Transverse colon (tissue), 3 donors: ENCODE measurements around the gene SDCCAG8.

Experiments
- POLR2A ChIP-seq: fragments of 450-650 bp; IDR thresholded peaks from one replicate; pipeline ENCODE4 v1.6.1; 2016; ENCODE audit warnings: antibody characterized with exemption, mild to moderate bottlenecking, moderate library complexity
- TF ChIP-seq, protein P1 (sequence below), 5 experiments: fragments of 200-600 bp in 3 of 5; fragments of 450-650 bp in 2 of 5; sonication (generic) in 3 of 5; IDR thresholded peaks; 1 replicate in 2 of 5; 2 replicates in 3 of 5; pipeline ENCODE4 v1.5.1; 2016 to 2017; ENCODE audit warnings: antibody characterized with exemption in 5 of 5, inconsistent platforms in 3 of 5, mild to moderate bottlenecking in 2 of 5, moderate library complexity in 1 of 5

DNA sequence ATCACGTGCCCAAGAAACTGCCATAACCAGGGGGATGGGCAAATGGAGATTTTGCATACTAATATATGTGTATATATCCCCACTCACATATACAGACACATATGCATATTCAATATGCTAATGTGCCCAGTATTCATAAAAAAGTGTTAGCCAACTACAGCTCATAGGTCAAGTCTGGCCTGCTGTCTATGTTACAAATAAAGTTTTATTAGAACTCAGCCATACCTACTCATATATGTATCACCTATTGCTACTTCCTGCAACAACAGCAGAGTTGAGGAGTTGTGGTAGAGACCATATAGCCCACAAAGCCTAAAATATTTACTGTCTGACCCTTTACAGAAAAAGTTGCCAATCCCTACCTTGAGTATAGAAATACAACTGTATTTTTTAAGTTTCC is 93.3 kb downstream of the SDCCAG8 start:
- no peak for TF ChIP-seq POLR2A
- TF ChIP-seq, protein P1, sequence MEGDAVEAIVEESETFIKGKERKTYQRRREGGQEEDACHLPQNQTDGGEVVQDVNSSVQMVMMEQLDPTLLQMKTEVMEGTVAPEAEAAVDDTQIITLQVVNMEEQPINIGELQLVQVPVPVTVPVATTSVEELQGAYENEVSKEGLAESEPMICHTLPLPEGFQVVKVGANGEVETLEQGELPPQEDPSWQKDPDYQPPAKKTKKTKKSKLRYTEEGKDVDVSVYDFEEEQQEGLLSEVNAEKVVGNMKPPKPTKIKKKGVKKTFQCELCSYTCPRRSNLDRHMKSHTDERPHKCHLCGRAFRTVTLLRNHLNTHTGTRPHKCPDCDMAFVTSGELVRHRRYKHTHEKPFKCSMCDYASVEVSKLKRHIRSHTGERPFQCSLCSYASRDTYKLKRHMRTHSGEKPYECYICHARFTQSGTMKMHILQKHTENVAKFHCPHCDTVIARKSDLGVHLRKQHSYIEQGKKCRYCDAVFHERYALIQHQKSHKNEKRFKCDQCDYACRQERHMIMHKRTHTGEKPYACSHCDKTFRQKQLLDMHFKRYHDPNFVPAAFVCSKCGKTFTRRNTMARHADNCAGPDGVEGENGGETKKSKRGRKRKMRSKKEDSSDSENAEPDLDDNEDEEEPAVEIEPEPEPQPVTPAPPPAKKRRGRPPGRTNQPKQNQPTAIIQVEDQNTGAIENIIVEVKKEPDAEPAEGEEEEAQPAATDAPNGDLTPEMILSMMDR (IDR thresholded peaks at IDR 0.05), result no peak
